ENCODE results near the gene TMEM250.

TMEM250 gene

GRCh38 chr9:136149337-136149736 is 30.7 kb upstream of the TMEM250 start:
- no peak for DNase-seq (ENCODE audit: low read depth)
- TF ChIP-seq POLR2A (IDR thresholded peaks at IDR 0.05; ENCODE audit: extremely low read depth, insufficient read length) (no peak), MYC (IDR thresholded peaks at IDR 0.05; ENCODE audit: low read depth, low read length) (no peak)
- TF ChIP-seq, protein P1, sequence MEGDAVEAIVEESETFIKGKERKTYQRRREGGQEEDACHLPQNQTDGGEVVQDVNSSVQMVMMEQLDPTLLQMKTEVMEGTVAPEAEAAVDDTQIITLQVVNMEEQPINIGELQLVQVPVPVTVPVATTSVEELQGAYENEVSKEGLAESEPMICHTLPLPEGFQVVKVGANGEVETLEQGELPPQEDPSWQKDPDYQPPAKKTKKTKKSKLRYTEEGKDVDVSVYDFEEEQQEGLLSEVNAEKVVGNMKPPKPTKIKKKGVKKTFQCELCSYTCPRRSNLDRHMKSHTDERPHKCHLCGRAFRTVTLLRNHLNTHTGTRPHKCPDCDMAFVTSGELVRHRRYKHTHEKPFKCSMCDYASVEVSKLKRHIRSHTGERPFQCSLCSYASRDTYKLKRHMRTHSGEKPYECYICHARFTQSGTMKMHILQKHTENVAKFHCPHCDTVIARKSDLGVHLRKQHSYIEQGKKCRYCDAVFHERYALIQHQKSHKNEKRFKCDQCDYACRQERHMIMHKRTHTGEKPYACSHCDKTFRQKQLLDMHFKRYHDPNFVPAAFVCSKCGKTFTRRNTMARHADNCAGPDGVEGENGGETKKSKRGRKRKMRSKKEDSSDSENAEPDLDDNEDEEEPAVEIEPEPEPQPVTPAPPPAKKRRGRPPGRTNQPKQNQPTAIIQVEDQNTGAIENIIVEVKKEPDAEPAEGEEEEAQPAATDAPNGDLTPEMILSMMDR (IDR thresholded peaks at IDR 0.05; ENCODE audit: low read depth, low read length), result no peak
- TF ChIP-seq, protein P2, sequence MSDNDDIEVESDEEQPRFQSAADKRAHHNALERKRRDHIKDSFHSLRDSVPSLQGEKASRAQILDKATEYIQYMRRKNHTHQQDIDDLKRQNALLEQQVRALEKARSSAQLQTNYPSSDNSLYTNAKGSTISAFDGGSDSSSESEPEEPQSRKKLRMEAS (IDR thresholded peaks at IDR 0.05; ENCODE audit: low read depth, low read length), result no peak
- no peak overlapping the region for H3K4me3 ChIP-seq (ENCODE audit: low read depth, low read length)

- TF ChIP-seq MYC (IDR thresholded peaks at IDR 0.05; ENCODE audit: low read depth, low read length), result no peak
- TF ChIP-seq, protein P2 (IDR thresholded peaks at IDR 0.05; ENCODE audit: low read depth, low read length), result no peak
- no peak for TF ChIP-seq POLR2A (IDR thresholded peaks at IDR 0.05; ENCODE audit: extremely low read depth, insufficient read length)
- TF ChIP-seq, protein P1 (IDR thresholded peaks at IDR 0.05; ENCODE audit: low read depth, low read length), result no peak
- DNase-seq (ENCODE audit: low read depth), result no peak
- no peak overlapping the region for H3K4me3 ChIP-seq (ENCODE audit: low read depth, low read length)
These were observed 30.1 kb upstream of the TMEM250 start for GRCh38 chr9:136148766-136149165.

DNA sequence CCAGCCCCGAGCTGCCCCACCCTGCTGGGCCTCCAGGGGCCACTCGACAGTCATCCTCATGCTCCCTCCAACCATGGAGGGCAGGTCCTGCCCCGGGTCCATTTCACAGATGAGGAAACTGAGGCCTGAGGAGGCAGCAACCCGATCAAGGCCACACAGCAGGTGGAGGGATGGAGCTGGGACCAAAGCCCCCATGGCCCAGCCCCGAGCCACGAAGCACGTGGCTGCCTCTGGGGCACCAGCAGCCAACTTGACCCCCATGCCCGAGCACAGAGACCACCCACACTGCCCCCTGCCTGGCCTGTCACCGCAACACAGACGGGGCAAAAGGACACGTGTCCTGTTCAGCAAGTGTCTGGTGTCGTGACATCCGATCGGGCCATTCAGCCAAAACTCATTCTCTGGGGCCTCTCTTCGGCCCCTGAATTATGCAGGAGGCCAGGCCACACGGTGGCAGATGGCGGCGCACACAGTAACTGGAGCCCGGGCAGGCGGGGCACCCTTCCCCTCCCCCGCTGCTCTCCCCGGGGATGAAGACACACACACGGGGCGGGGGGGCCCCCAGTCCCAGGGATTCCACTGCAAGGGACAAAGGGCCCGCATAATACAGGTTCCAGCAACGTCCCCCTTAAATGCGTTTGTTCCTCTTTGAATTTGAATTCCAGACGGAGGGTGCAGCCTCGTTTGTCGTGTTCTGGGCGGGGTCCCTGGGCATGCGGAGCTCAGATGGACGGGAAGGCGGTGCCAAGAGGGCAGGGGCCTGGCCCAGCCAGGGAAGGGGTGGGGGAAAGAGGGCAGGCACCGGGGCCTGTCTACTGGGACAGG is 29.4 kb upstream of the TMEM250 start:
- H3K4me3 ChIP-seq (ENCODE audit: low read depth, low read length), result no peak overlapping the region
- no peak for DNase-seq (ENCODE audit: low read depth)
- TF ChIP-seq, protein P2 (IDR thresholded peaks at IDR 0.05; ENCODE audit: low read depth, low read length), result no peak
- no peak for TF ChIP-seq POLR2A (IDR thresholded peaks at IDR 0.05; ENCODE audit: extremely low read depth, insufficient read length)
- TF ChIP-seq, protein P1 (IDR thresholded peaks at IDR 0.05; ENCODE audit: low read depth, low read length), result no peak
- TF ChIP-seq MYC (IDR thresholded peaks at IDR 0.05; ENCODE audit: low read depth, low read length), result no peak

GRCh38 chr9:136147038-136147889 is 28.6 kb upstream of the TMEM250 start:
- H3K4me3 ChIP-seq (ENCODE audit: low read depth, low read length), result no peak overlapping the region
- no peak for DNase-seq (ENCODE audit: low read depth)
- TF ChIP-seq, protein P2 (IDR thresholded peaks at IDR 0.05; ENCODE audit: low read depth, low read length), result no peak

DNA sequence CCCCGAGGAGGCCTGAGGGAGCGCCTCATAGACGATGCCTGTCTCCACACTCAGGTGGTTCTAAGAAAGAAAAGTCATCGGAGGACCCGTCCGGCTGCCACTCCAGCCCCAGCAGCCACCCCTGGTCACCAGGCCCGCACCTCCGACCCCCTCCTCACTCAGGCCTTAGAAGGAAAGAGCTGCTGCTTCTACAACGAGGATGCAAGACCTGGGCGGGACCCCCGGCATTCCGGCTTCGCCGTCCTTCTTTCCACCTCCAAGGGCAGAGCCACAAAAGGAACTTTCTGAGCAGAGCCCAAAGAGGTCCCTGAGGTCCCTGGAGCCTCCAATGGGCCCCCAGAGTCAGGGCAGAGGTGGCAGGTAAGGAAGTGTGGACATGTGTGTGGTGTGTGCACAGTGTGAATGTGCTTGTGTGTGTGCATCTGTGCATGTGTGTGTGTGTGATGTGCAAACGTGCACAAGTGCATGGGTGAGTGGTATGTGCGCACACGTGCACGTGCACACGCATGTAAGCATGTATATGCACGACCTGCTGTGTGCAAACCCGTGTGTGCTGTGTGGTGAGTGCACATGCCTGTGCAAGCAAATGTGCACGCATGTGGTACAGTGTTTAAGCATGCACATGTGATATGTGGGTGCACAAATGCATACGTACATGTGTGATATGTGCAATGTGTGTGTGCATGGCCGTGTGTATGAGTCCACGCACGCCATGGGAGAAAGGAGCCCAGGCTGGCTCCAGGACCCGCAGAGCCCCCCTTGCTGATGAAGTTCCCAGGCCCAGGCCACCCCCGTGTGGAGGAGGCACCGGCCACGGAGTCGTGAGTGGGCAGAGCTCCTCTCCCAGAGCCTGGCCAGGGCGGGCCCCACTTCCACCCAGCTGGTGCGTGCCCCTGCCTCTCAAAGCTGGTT is 27.7 kb upstream of the TMEM250 start:
- TF ChIP-seq, protein P1 (IDR thresholded peaks at IDR 0.05; ENCODE audit: low read depth, low read length), result no peak
- TF ChIP-seq POLR2A (IDR thresholded peaks at IDR 0.05; ENCODE audit: extremely low read depth, insufficient read length) (no peak), MYC (IDR thresholded peaks at IDR 0.05; ENCODE audit: low read depth, low read length) (no peak)
- no peak overlapping the region for H3K4me3 ChIP-seq (ENCODE audit: low read depth, low read length)
- no peak for DNase-seq (ENCODE audit: low read depth)
